AG09319 (cell line): ENCODE measurements around the gene FAM228B.

Source experiments
- DNase-seq: peaks from one replicate; pipeline ENCODE4 v3.0.0-alpha.2; 2010; ENCODE audit warnings: low read depth; ENCODE audit errors: extremely low read depth
- TF ChIP-seq, protein P1 (sequence below): IDR thresholded peaks from 2 replicates; pipeline ENCODE4 v1.5.1; 2011; ENCODE audit warnings: low read depth, mild to moderate bottlenecking, inconsistent platforms, low read length, moderate library complexity

The FAM228B gene

DNA sequence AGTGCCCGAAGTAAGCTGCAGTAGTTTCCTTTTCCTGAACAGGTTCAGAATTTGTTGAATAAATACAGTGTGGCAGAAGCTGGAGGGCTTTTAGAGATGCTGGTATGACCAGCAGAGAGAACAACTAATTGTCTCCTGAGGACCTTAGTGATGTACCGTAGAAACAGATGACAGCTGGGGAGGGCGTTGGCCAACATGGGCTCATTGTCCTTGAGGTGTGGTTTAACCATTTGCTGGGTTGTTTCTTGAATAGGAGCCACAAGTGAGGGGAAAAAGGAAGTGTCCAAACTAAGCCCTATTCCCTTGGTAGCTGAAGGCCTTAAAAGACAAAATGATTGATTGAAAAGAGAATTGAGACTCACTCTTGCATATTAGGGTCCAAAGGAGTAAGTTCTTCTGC, 39.9 kb downstream of the FAM228B start:
- no peak for DNase-seq
- TF ChIP-seq, protein P1, sequence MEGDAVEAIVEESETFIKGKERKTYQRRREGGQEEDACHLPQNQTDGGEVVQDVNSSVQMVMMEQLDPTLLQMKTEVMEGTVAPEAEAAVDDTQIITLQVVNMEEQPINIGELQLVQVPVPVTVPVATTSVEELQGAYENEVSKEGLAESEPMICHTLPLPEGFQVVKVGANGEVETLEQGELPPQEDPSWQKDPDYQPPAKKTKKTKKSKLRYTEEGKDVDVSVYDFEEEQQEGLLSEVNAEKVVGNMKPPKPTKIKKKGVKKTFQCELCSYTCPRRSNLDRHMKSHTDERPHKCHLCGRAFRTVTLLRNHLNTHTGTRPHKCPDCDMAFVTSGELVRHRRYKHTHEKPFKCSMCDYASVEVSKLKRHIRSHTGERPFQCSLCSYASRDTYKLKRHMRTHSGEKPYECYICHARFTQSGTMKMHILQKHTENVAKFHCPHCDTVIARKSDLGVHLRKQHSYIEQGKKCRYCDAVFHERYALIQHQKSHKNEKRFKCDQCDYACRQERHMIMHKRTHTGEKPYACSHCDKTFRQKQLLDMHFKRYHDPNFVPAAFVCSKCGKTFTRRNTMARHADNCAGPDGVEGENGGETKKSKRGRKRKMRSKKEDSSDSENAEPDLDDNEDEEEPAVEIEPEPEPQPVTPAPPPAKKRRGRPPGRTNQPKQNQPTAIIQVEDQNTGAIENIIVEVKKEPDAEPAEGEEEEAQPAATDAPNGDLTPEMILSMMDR = no peak

DNA sequence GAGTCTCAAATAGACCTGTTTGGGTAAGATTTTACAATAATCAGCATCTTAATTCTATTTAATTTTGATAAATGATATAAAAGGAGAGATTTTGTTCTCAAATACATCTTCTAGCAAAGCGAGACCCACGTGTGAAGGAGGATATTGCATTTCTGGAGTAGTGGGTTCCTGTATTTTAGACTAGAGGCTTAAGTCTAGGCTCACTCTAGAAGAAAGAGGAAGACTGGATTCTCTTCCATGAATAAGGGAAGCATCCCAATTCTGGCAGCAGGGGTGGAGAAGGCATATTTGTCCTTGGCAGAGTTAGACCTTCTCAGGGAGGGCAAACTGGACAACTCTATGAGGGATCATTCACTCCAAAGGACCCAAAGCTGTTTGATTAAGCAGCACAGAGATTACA, 40.3 kb downstream of the FAM228B start:
- no peak for DNase-seq
- TF ChIP-seq, protein P1 = no peak

DNA sequence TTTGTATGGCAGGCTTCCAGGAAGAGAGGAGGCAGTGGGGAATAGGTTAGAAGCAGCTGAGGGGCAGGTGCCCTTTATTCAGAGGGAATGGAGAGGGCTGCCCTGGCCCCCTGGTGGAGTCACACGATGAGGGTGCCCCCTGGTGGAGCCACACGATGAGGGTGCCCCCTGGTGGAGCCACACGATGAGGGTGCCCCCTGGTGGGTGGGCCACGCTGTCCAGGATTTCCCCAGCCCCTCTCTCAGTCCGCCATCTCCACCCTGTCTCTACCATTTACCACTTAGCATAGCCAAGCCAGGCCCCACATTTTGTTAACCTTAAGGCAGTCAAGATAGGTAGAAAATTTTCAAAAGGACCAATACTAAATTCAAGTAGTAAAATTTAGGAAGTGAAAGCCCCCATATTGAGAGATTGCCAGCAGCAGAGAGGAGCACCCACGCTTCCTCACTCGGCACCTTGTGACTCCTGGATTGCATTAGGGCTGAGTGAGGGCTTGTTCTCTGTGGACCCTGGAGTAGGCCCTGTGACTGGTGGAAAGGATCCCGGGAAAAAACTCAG, 41.2 kb downstream of the FAM228B start:
- DNase-seq = no peak
- TF ChIP-seq, protein P1 = peak; percentile 39

DNA sequence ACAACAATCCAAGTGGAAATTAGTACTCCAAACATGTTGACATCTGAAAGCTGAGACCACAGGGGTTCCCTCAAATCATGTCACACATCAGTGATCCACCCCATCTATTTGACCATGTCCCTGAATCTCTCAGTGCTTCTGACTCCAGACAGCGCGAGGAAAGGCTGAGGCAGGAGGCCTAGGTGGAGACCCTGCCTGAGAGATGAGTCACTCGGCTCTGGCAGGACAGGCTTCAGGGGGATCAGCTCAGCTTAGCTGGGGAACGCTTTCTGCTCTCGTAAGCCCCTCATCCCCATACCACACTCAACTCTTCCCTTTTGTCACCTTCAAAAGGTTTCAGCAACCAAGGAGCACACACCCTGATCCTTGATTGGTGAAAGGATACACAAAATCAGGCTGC, 45.8 kb downstream of the FAM228B start:
- DNase-seq = no peak
- TF ChIP-seq, protein P1 = no peak

DNA sequence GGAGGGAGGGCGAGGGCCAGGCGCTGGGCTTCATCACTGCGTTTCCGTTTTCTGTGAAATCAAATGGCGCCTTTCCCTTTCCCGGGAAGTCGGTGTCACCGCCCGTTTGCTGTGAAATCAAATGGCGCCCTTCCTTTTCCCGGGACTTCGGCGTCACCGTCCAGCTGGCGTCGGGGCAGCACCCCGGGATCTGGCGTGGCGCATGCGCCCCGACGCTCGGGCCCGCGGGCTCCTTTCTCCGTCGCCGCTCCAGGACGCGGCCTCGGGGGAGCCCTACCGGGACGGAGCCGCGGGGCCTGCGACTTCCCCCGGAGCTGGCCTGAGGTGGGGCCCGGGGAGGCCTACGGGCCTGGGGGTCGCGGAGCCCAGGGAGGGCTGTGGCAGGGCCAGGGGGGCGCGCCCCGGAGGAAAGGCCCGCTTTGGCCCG, 51.6 kb downstream of the FAM228B start, which contains the start of gene FAM228A:
Gene FAM228A (plus strand): TSS at position 203 of the 427 bp plus-strand sequence. CDS start 428 bp downstream, outside the sequence.
- DNase-seq = no peak
- TF ChIP-seq, protein P1 = no peak

DNA sequence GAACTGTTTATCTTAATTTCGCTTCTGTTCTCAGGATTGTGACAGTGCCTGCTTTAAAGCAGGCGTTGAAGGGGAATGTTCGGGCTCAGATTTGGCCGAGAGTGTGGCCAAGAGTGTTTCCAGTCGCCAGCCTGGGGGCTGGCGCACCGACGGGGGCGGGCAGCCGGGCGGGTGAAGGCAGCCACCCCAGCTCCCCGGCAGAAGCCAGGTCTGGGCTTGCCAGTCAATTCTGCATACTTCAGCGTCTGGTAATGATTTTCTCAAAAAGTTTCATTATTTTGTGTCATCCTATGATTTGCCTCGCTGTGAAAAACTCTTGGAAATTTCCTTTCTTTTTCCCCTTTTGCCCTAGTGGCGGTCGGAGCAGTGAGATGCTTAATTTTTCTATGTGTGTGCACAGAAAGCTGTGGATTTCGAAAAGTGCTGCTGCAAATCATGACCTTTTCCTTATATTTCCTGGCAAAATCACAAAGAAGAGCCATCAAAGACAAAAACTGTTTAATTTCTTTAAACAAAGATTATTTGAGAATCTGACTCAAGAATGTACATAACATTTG, 52.4 kb downstream of the FAM228B start:
- DNase-seq = no peak
- TF ChIP-seq, protein P1 = peak; percentile 21

DNA sequence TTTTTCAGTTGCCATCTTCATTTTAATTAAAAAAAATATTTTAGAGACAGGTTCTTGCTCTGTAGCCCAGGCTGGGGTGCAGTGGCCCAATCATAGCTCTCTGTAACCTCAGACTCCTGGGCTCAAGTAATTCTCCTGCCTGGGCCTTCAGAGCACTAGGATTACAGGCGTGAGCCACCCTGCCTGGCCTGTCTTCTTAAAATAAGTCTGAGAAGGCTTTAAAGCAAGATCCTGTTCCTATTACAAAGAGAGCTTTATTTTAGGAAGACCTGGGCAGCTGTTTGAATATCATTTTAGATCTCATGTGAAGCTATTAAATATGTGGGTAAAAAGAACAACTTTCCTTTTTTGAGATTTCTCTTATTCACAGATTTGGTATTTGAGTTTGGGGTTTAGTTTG, 53.1 kb downstream of the FAM228B start:
- DNase-seq = no peak
- TF ChIP-seq, protein P1 = no peak
